Immature natural killer cell (primary cell): ENCODE measurements around the gene SPRTN. TPM values are rescaled to one million over a fixed set of nuclear protein-coding genes. Genes with fewer than 3 reads are reported as not detected.

Experiments used
- DNase-seq, 3 donors: peaks; one replicate each; pipeline ENCODE4 v3.0.0; 2022; ENCODE audit warnings: mixed read lengths in 1 of 3
- H3K27ac Mint-ChIP-seq, 6 donors: one replicate each; pipeline ENCODE4 v1.8.0; 2020; ENCODE audit warnings: mixed read lengths in 6 of 6, mild to moderate bottlenecking in 5 of 6, inconsistent platforms in 4 of 6, moderate library complexity in 3 of 6
- H3K27me3 Mint-ChIP-seq, 3 donors: one replicate each; pipeline ENCODE4 v1.8.0; 2020 to 2021; ENCODE audit warnings: low read depth in 3 of 3, mild to moderate bottlenecking in 3 of 3, mixed read lengths in 3 of 3, moderate library complexity in 3 of 3, inconsistent platforms in 1 of 3
- H3K36me3 Mint-ChIP-seq, 3 donors: one replicate each; pipeline ENCODE4 v1.8.0; 2020; ENCODE audit warnings: mixed read lengths in 3 of 3, inconsistent platforms in 2 of 3, mild to moderate bottlenecking in 2 of 3
- H3K4me1 Mint-ChIP-seq, 2 donors: one replicate each; pipeline ENCODE4 v1.8.0; 2020; ENCODE audit warnings: inconsistent platforms in 2 of 2, mild to moderate bottlenecking in 2 of 2, mixed read lengths in 2 of 2, moderate library complexity in 1 of 2
- H3K4me3 Mint-ChIP-seq, 5 donors: one replicate each; pipeline ENCODE4 v1.8.0; 2020; ENCODE audit warnings: mild to moderate bottlenecking in 5 of 5, mixed read lengths in 5 of 5, inconsistent platforms in 3 of 5, moderate library complexity in 3 of 5
- H3K9me3 Mint-ChIP-seq, 6 donors: one replicate each; pipeline ENCODE4 v1.8.0; 2020; ENCODE audit warnings: mild to moderate bottlenecking in 6 of 6, mixed read lengths in 6 of 6, inconsistent platforms in 4 of 6, moderate library complexity in 3 of 6
- polyA plus RNA-seq, 3 donors: library from polyadenylated mRNA; unstranded; fragments of 300-500 nt; fragmentation: Illumina TruSeq; gene quantifications; one replicate each; pipeline ENCODE4 v1.2.3, GENCODE V29; 2021

Gene SPRTN
- 10 to 100 TPM; 22.5 to 28.2 (median 25.0) TPM for polyA plus RNA-seq

- peak within 1 kb of the TSS; percentile 97 to 100 (median 99) for H3K4me3 Mint-ChIP-seq
- H3K27me3 Mint-ChIP-seq, result peaks cover 11 to 18% (median 14%) of the 10 kb centered on the region in 3 donors
- no peaks in the 10 kb centered on the region for H3K9me3 Mint-ChIP-seq
- no peak for DNase-seq
- peaks cover 3 to 20% (median 19%) of the 10 kb centered on the region in 3 donors for H3K36me3 Mint-ChIP-seq
- H3K27ac Mint-ChIP-seq, result peak within 1 kb of the TSS; percentile 98 to 100 (median 99)
- peaks cover 63 to 77% of the 10 kb centered on the region in 2 donors for H3K4me1 Mint-ChIP-seq
Observed at GRCh38 chr1:231338270-231339128, at the start of gene SPRTN. TSS of gene SPRTN (plus strand) at chr1:231338293. CDS start at chr1:231338384, 91 bp downstream.

GRCh38 chr1:231295938-231296337, 42.2 kb upstream of the SPRTN start:
- Mint-ChIP-seq H3K4me3 (no peak overlapping the region), H3K27ac (no peak overlapping the region), H3K36me3 (no peaks in the 10 kb centered on the region), H3K4me1 (no peaks in the 10 kb centered on the region), H3K27me3 (peaks cover 0 to 1% (median 0%) of the 10 kb centered on the region in 3 donors), H3K9me3 (peaks cover 0 to 1% (median 0%) of the 10 kb centered on the region in 6 donors)
- no peak for DNase-seq

GRCh38 chr1:231301990-231302389, 36.1 kb upstream of the SPRTN start:
- H3K9me3 Mint-ChIP-seq, result peaks cover 0 to 1% (median 0%) of the 10 kb centered on the region in 6 donors
- no peak for DNase-seq
- no peak overlapping the region for H3K27ac Mint-ChIP-seq
- no peaks in the 10 kb centered on the region for H3K27me3 Mint-ChIP-seq
- H3K4me1 Mint-ChIP-seq, result no peaks in the 10 kb centered on the region
- H3K36me3 Mint-ChIP-seq, result no peaks in the 10 kb centered on the region
- H3K4me3 Mint-ChIP-seq, result no peak overlapping the region

GRCh38 chr1:231310391-231310934, 27.6 kb upstream of the SPRTN start:
- DNase-seq, result no peak
- Mint-ChIP-seq H3K27ac (no peak overlapping the region), H3K36me3 (no peaks in the 10 kb centered on the region), H3K9me3 (no peaks in the 10 kb centered on the region), H3K4me1 (no peaks in the 10 kb centered on the region), H3K27me3 (peaks cover 0 to 2% (median 0%) of the 10 kb centered on the region in 3 donors), H3K4me3 (no peak overlapping the region)

- DNase-seq, result no peak
- Mint-ChIP-seq H3K27me3 (peaks cover 0 to 2% (median 1%) of the 10 kb centered on the region in 3 donors), H3K27ac (no peak overlapping the region), H3K36me3 (no peaks in the 10 kb centered on the region), H3K4me3 (no peak overlapping the region), H3K4me1 (peaks cover 0 to 3% of the 10 kb centered on the region in 2 donors), H3K9me3 (no peaks in the 10 kb centered on the region)
Observed at GRCh38 chr1:231311720-231312431, 26.2 kb upstream of the SPRTN start.

- Mint-ChIP-seq H3K9me3 (no peaks in the 10 kb centered on the region), H3K27ac (no peak overlapping the region), H3K4me3 (no peak overlapping the region), H3K36me3 (no peaks in the 10 kb centered on the region), H3K4me1 (peaks cover 0 to 3% of the 10 kb centered on the region in 2 donors), H3K27me3 (peaks cover 0 to 2% (median 1%) of the 10 kb centered on the region in 3 donors)
- no peak for DNase-seq
Observed at GRCh38 chr1:231312432-231312788, 25.7 kb upstream of the SPRTN start.

- Mint-ChIP-seq H3K36me3 (no peaks in the 10 kb centered on the region), H3K27me3 (peaks cover 0 to 2% (median 2%) of the 10 kb centered on the region in 3 donors), H3K4me1 (peaks cover 0 to 3% of the 10 kb centered on the region in 2 donors), H3K4me3 (no peak overlapping the region), H3K27ac (no peak overlapping the region), H3K9me3 (no peaks in the 10 kb centered on the region)
- DNase-seq, result no peak
Observed at GRCh38 chr1:231313661-231314060, 24.4 kb upstream of the SPRTN start.

GRCh38 chr1:231315887-231316286, 22.2 kb upstream of the SPRTN start:
- H3K4me3 Mint-ChIP-seq, result no peak overlapping the region
- H3K27ac Mint-ChIP-seq, result peak overlapping the region in 1 of 6 donors; percentile 36

GRCh38 chr1:231317306-231318014, 20.6 kb upstream of the SPRTN start:
- Mint-ChIP-seq H3K4me3 (no peak overlapping the region), H3K27me3 (peaks cover 0 to 2% (median 0%) of the 10 kb centered on the region in 3 donors), H3K9me3 (no peaks in the 10 kb centered on the region), H3K27ac (no peak overlapping the region), H3K4me1 (peaks cover 0 to 3% of the 10 kb centered on the region in 2 donors), H3K36me3 (no peaks in the 10 kb centered on the region)
- no peak for DNase-seq

More at GRCh38 chr1:231315887-231316286, 22.2 kb upstream of the SPRTN start:
- H3K4me1 Mint-ChIP-seq, result peaks cover 0 to 3% of the 10 kb centered on the region in 2 donors
- DNase-seq, result peak in 1 of 3 donors; percentile 9
- H3K36me3 Mint-ChIP-seq, result no peaks in the 10 kb centered on the region
- H3K27me3 Mint-ChIP-seq, result peaks cover 0 to 2% (median 2%) of the 10 kb centered on the region in 3 donors
- no peaks in the 10 kb centered on the region for H3K9me3 Mint-ChIP-seq

GRCh38 chr1:231318015-231318355, 20.1 kb upstream of the SPRTN start:
- Mint-ChIP-seq H3K36me3 (no peaks in the 10 kb centered on the region), H3K4me1 (peaks cover 0 to 3% of the 10 kb centered on the region in 2 donors), H3K4me3 (no peak overlapping the region), H3K27ac (no peak overlapping the region), H3K9me3 (no peaks in the 10 kb centered on the region), H3K27me3 (peaks cover 0 to 2% (median 0%) of the 10 kb centered on the region in 3 donors)
- DNase-seq, result no peak

GRCh38 chr1:231318568-231318967, 19.5 kb upstream of the SPRTN start:
- Mint-ChIP-seq H3K27ac (no peak overlapping the region), H3K4me1 (peaks cover 0 to 3% of the 10 kb centered on the region in 2 donors), H3K27me3 (peaks cover 0 to 2% (median 2%) of the 10 kb centered on the region in 3 donors), H3K36me3 (no peaks in the 10 kb centered on the region), H3K9me3 (no peaks in the 10 kb centered on the region), H3K4me3 (no peak overlapping the region)
- DNase-seq, result no peak

GRCh38 chr1:231319080-231319479, 19.0 kb upstream of the SPRTN start:
- no peak overlapping the region for H3K4me3 Mint-ChIP-seq
- no peaks in the 10 kb centered on the region for H3K36me3 Mint-ChIP-seq
- H3K9me3 Mint-ChIP-seq, result no peaks in the 10 kb centered on the region

GRCh38 chr1:231322880-231323530, 15.1 kb upstream of the SPRTN start:
- H3K36me3 Mint-ChIP-seq, result no peaks in the 10 kb centered on the region
- H3K4me3 Mint-ChIP-seq, result no peak overlapping the region
- H3K27me3 Mint-ChIP-seq, result peaks cover 0 to 2% (median 1%) of the 10 kb centered on the region in 3 donors
- no peaks in the 10 kb centered on the region for H3K4me1 Mint-ChIP-seq
- no peaks in the 10 kb centered on the region for H3K9me3 Mint-ChIP-seq
- H3K27ac Mint-ChIP-seq, result no peak overlapping the region
- no peak for DNase-seq

More at GRCh38 chr1:231319080-231319479, 19.0 kb upstream of the SPRTN start:
- Mint-ChIP-seq H3K27me3 (peaks cover 0 to 2% (median 2%) of the 10 kb centered on the region in 3 donors), H3K4me1 (peaks cover 0 to 3% of the 10 kb centered on the region in 2 donors), H3K27ac (no peak overlapping the region)
- no peak for DNase-seq
